H9 (cell line): ENCODE data around the gene CAMTA1. TPM values are rescaled to one million over a fixed set of nuclear protein-coding genes. Genes with fewer than 3 reads are reported as not detected.

Experiments used
- DNase-seq: peaks from one replicate; pipeline ENCODE4 v3.0.0-alpha.2; 2017
- H2AFZ ChIP-seq: one replicate; pipeline ENCODE4 v1.6.1; 2013; ENCODE audit warnings: mild to moderate bottlenecking, low read length, control low read depth, moderate library complexity
- H2AK5ac ChIP-seq: 2 replicates; pipeline ENCODE4 v1.6.1; 2013; ENCODE audit warnings: low read length, control low read depth, mixed read lengths; ENCODE audit not compliant: insufficient read length
- H2BK120ac ChIP-seq: one replicate; pipeline ENCODE4 v1.6.1; 2013; ENCODE audit warnings: low read depth, mild to moderate bottlenecking, low read length, control low read depth, inconsistent platforms; ENCODE audit not compliant: poor library complexity, severe bottlenecking
- H2BK12ac ChIP-seq: 2 replicates; pipeline ENCODE4 v1.6.1; 2013; ENCODE audit warnings: low read length, control low read depth, mixed read lengths, low read depth; ENCODE audit not compliant: insufficient read length
- H2BK15ac ChIP-seq: 2 replicates; pipeline ENCODE4 v1.6.1; 2013; ENCODE audit warnings: low read depth, low read length, control low read depth
- H2BK20ac ChIP-seq: one replicate; pipeline ENCODE4 v1.6.1; 2013; ENCODE audit warnings: low read depth, mild to moderate bottlenecking, low read length, control low read depth, inconsistent platforms; ENCODE audit not compliant: poor library complexity, severe bottlenecking
- H2BK5ac ChIP-seq: 2 replicates; pipeline ENCODE4 v1.6.1; 2013; ENCODE audit warnings: low read length, control low read depth, mixed read lengths; ENCODE audit not compliant: insufficient read length
- H3K14ac ChIP-seq: 2 replicates; pipeline ENCODE4 v1.6.1; 2013; ENCODE audit warnings: low read length, control low read depth; ENCODE audit not compliant: insufficient read depth
- H3K18ac ChIP-seq: 2 replicates; pipeline ENCODE4 v1.6.1; 2013; ENCODE audit warnings: low read depth, mild to moderate bottlenecking, mixed read lengths, low read length, control low read depth; ENCODE audit not compliant: insufficient read length
- H3K23ac ChIP-seq: 2 replicates; pipeline ENCODE4 v1.6.1; 2013; ENCODE audit warnings: low read length, control low read depth, mixed read lengths, low read depth; ENCODE audit not compliant: insufficient read length
- H3K23me2 ChIP-seq: 2 replicates; pipeline ENCODE4 v1.6.1; 2013; ENCODE audit warnings: low read depth, mild to moderate bottlenecking, mixed read lengths, low read length, control low read depth; ENCODE audit not compliant: insufficient read length, poor library complexity, severe bottlenecking
- H3K27ac ChIP-seq: 2 replicates; pipeline ENCODE4 v1.5.1; 2013; ENCODE audit warnings: low read length, control low read depth, mixed read lengths, low read depth; ENCODE audit not compliant: insufficient read length
- H3K27me3 ChIP-seq: 2 replicates; pipeline ENCODE4 v1.6.1; 2013; ENCODE audit warnings: low read length, control low read depth, inconsistent platforms; ENCODE audit not compliant: insufficient read depth
- H3K4ac ChIP-seq: 2 replicates; pipeline ENCODE4 v1.6.1; 2013; ENCODE audit warnings: low read depth, mild to moderate bottlenecking, control low read depth, inconsistent platforms, low read length, moderate library complexity
- H3K4me1 ChIP-seq: 2 replicates; pipeline ENCODE4 v1.6.1; 2013; ENCODE audit warnings: low read length, control low read depth, inconsistent platforms; ENCODE audit not compliant: insufficient read depth
- H3K4me2 ChIP-seq: 2 replicates; pipeline ENCODE4 v1.6.1; 2013; ENCODE audit warnings: low read length, control low read depth, mixed read lengths; ENCODE audit not compliant: insufficient read length, insufficient read depth
- H3K56ac ChIP-seq: 2 replicates; pipeline ENCODE4 v1.6.1; 2013; ENCODE audit warnings: low read depth, mild to moderate bottlenecking, mixed read lengths, low read length, control low read depth; ENCODE audit not compliant: insufficient read length
- H3K79me1 ChIP-seq: 2 replicates; pipeline ENCODE4 v1.6.1; 2013; ENCODE audit warnings: low read depth, mild to moderate bottlenecking, moderate library complexity, low read length, control low read depth, inconsistent platforms; ENCODE audit not compliant: insufficient read depth, poor library complexity, severe bottlenecking
- H3K79me2 ChIP-seq: 2 replicates; pipeline ENCODE4 v1.6.1; 2013; ENCODE audit warnings: low read length, control low read depth, inconsistent platforms; ENCODE audit not compliant: insufficient read depth
- H3K9ac ChIP-seq: 2 replicates; pipeline ENCODE4 v1.6.1; 2013; ENCODE audit warnings: low read length, control low read depth, mixed read lengths; ENCODE audit not compliant: insufficient read length; ENCODE audit errors: extremely low read depth
- H3K9me3 ChIP-seq: one replicate; pipeline ENCODE4 v1.6.1; 2013; ENCODE audit warnings: low read depth, low read length, inconsistent platforms; ENCODE audit not compliant: control insufficient read depth
- H3T11ph ChIP-seq: one replicate; pipeline ENCODE4 v1.6.1; 2013; ENCODE audit warnings: mild to moderate bottlenecking, low read length, control low read depth, inconsistent platforms
- H4K20me1 ChIP-seq: one replicate; pipeline ENCODE4 v1.6.1; 2013; ENCODE audit not compliant: control insufficient read depth, insufficient read length, insufficient read depth
- H4K5ac ChIP-seq: 2 replicates; pipeline ENCODE4 v1.6.1; 2013; ENCODE audit warnings: low read depth, mild to moderate bottlenecking, mixed read lengths, low read length, control low read depth; ENCODE audit not compliant: insufficient read length
- H4K8ac ChIP-seq: replicated peaks from 2 replicates; pipeline ENCODE4 v1.6.1; 2013; ENCODE audit warnings: low read length, control low read depth, mixed read lengths, low read depth; ENCODE audit not compliant: insufficient read length
- H4K91ac ChIP-seq: 2 replicates; pipeline ENCODE4 v1.6.1; 2013; ENCODE audit warnings: low read depth, mild to moderate bottlenecking, moderate library complexity, mixed read lengths, low read length, control low read depth; ENCODE audit not compliant: insufficient read length
- H3K27ac Mint-ChIP-seq, 3 experiments: 2 replicates in 2 of 3; 3 replicates in 1 of 3; pipeline ENCODE4 v1.8.0; 2020 to 2021; ENCODE audit warnings: mixed read lengths in 3 of 3, mild to moderate bottlenecking in 1 of 3, moderate library complexity in 1 of 3
- H3K27me3 Mint-ChIP-seq: 2 replicates; pipeline ENCODE4 v1.8.0; 2021; ENCODE audit warnings: low read depth, mild to moderate bottlenecking, moderate library complexity, mixed read lengths
- H3K36me3 Mint-ChIP-seq, 3 experiments: 2 replicates in 2 of 3; 3 replicates in 1 of 3; pipeline ENCODE4 v1.8.0; 2020 to 2021; ENCODE audit warnings: low read depth in 3 of 3, mixed read lengths in 3 of 3; ENCODE audit not compliant: insufficient read depth in 1 of 3
- H3K4me1 Mint-ChIP-seq, 2 experiments: 2 replicates each; pipeline ENCODE4 v1.8.0; 2020; ENCODE audit warnings: mixed read lengths in 2 of 2
- H3K4me3 Mint-ChIP-seq, 2 experiments: 2 replicates in 1 of 2; 3 replicates in 1 of 2; pipeline ENCODE4 v1.8.0; 2020 to 2021; ENCODE audit warnings: mild to moderate bottlenecking in 2 of 2, mixed read lengths in 2 of 2, moderate library complexity in 1 of 2
- H3K9me3 Mint-ChIP-seq, 2 experiments: 2 replicates in 1 of 2; 3 replicates in 1 of 2; pipeline ENCODE4 v1.8.0; 2020; ENCODE audit warnings: mild to moderate bottlenecking in 2 of 2, mixed read lengths in 2 of 2, moderate library complexity in 1 of 2
- CTCF ChIP-seq: fragments of 200-600 bp; sonication (generic); conservative IDR thresholded peaks from 3 replicates; pipeline ENCODE4 v1.8.0; 2021; ENCODE audit warnings: antibody characterized with exemption, mild to moderate bottlenecking
- WGBS: extraction: QIAGEN DNeasy Blood & Tissue Kit; methylation state at CpG from one replicate; pipeline ENCODE4 v1.1.7; 2013; ENCODE audit warnings: missing lambda C conversion rate, low lambda C conversion rate, mixed read lengths; ENCODE audit not compliant: insufficient read length; ENCODE audit errors: extremely low coverage; 5-methylcytosine and 5-hydroxymethylcytosine counted together
- total RNA-seq: library from RNA; stranded (reverse); gene quantifications from 2 replicates; pipeline ENCODE4 v1.2.1, GENCODE V29; 2021

Gene CAMTA1
- total RNA-seq, 1 experiment from 2014 or later, result 115 TPM

GRCh38 chr1:7186382-7187111 lies 401.3 kb downstream of the CAMTA1 start:
- Histone ChIP-seq H2BK5ac (no peak overlapping the region), H3K4ac (no peak overlapping the region), H3K4me1 (no peaks in the 10 kb centered on the region), H2BK20ac (no peak overlapping the region), H3K56ac (no peak overlapping the region), H3K27ac (no peak overlapping the region), H3K23me2 (no peaks in the 10 kb centered on the region), H4K20me1 (no peaks in the 10 kb centered on the region), H2AFZ (no peak overlapping the region), H3K23ac (no peak overlapping the region), H4K5ac (no peak overlapping the region), H3K27me3 (no peaks in the 10 kb centered on the region), H3K9ac (no peak overlapping the region), H3K79me1 (no peaks in the 10 kb centered on the region), H4K8ac (no peak overlapping the region), H3K18ac (no peak overlapping the region), H2BK15ac (no peak overlapping the region), H2BK120ac (no peak overlapping the region), H2BK12ac (no peak overlapping the region), H3K79me2 (no peaks in the 10 kb centered on the region), H3K4me2 (no peak overlapping the region), H2AK5ac (no peak overlapping the region), H4K91ac (no peak overlapping the region), H3T11ph (no peak overlapping the region), H3K14ac (no peak overlapping the region), H3K9me3 (no peaks in the 10 kb centered on the region)
- peaks cover 4 to 5% of the 10 kb centered on the region in 2 experiments for H3K4me1 Mint-ChIP-seq
- H3K36me3 Mint-ChIP-seq, result no peaks in the 10 kb centered on the region
- H3K9me3 Mint-ChIP-seq, result no peaks in the 10 kb centered on the region
- peak; percentile 55 for TF ChIP-seq CTCF
- no peak for DNase-seq
- H3K27ac Mint-ChIP-seq, result no peak overlapping the region
- H3K4me3 Mint-ChIP-seq, result no peak overlapping the region
- WGBS, result no CpG with 5 or more reads among the region's 8 CpGs
- H3K27me3 Mint-ChIP-seq, result peaks cover 8% of the 10 kb centered on the region
